NT2/D1 (cell line): ENCODE measurements around the gene DELE1.

ENCODE experiments used
- SUZ12 ChIP-seq: IDR thresholded peaks from 2 replicates; pipeline ENCODE4 v1.6.1; 2011; ENCODE audit not compliant: insufficient read length, insufficient read depth; ENCODE audit errors: extremely low read depth
- YY1 ChIP-seq: IDR thresholded peaks from 2 replicates; pipeline ENCODE4 v1.6.1; 2011; ENCODE audit not compliant: insufficient read length, insufficient read depth
- ZNF274 ChIP-seq: IDR thresholded peaks from 2 replicates; pipeline ENCODE4 v1.6.1; 2011; ENCODE audit warnings: mild to moderate bottlenecking, low read depth, low read length

GRCh38 chr5:141948812-141949211 is 25.1 kb downstream of the DELE1 start:
- TF ChIP-seq YY1 (no peak), SUZ12 (no peak), ZNF274 (no peak)
